GM23338 (cell line): ENCODE measurements around the gene SLC36A3. TPM values are rescaled to one million over a fixed set of nuclear protein-coding genes. Genes with fewer than 3 reads are reported as not detected.

Source experiments
- CREB1 ChIP-seq: fragments of 250-450 bp; sonication (Bioruptor Pico); IDR thresholded peaks from 2 replicates; pipeline ENCODE4 v1.5.0; 2020; ENCODE audit warnings: low read depth, mild to moderate bottlenecking, moderate library complexity
- REST ChIP-seq: IDR thresholded peaks from one replicate; pipeline ENCODE4 v1.6.1; 2018; ENCODE audit warnings: antibody characterized with exemption; ENCODE audit not compliant: unreplicated experiment
- ZNF331 ChIP-seq: fragments of 250-450 bp; sonication (Bioruptor Pico); IDR thresholded peaks from 2 replicates; pipeline ENCODE4 v1.5.0; 2020; ENCODE audit warnings: low read depth, mild to moderate bottlenecking, moderate library complexity
- ZNF462 ChIP-seq: fragments of 250-450 bp; sonication (Bioruptor Pico); IDR thresholded peaks from 2 replicates; pipeline ENCODE4 v1.5.0; 2020; ENCODE audit warnings: mild to moderate bottlenecking, moderate library complexity
- polyA plus RNA-seq: library from polyadenylated mRNA; unstranded; fragments of >200 nt; fragmentation: Nextera tagmentation; extraction: Ambion mirVana; gene quantifications from 2 replicates; pipeline ENCODE4 v1.2.1, GENCODE V29; 2016
- total RNA-seq: library from RNA; depleted of rRNA; stranded (reverse); fragments of >200 nt; shearing (Covaris generic); gene quantifications from 2 replicates; pipeline ENCODE4 v1.2.3, GENCODE V29; 2014

SLC36A3 gene
- total and polyA plus RNA-seq, 2 experiments from 2014 or later, result not detected

GRCh38 chr5:151345808-151346478 lies 42.4 kb upstream of the SLC36A3 start (continued):
- TF ChIP-seq ZNF462 (no peak), ZNF331 (CRISPR knock-in tag) (no peak), CREB1 (CRISPR knock-in tag) (no peak), REST (no peak)
